AG08396 (cell line): ENCODE data around the gene CNR2.
A peak's percentile ranks its signal among the peaks of the same experiment; 100 is the strongest.
"Not testable (repeated sequence)": the region's sequence is repeated elsewhere in the genome, so short reads cannot be mapped to it uniquely, and the experiment has no call there.

Experiments
- DNase-seq: peaks from one replicate; pipeline ENCODE4 v3.0.0; 2012; ENCODE audit warnings: low spot score, mixed read lengths

CNR2 gene

DNA sequence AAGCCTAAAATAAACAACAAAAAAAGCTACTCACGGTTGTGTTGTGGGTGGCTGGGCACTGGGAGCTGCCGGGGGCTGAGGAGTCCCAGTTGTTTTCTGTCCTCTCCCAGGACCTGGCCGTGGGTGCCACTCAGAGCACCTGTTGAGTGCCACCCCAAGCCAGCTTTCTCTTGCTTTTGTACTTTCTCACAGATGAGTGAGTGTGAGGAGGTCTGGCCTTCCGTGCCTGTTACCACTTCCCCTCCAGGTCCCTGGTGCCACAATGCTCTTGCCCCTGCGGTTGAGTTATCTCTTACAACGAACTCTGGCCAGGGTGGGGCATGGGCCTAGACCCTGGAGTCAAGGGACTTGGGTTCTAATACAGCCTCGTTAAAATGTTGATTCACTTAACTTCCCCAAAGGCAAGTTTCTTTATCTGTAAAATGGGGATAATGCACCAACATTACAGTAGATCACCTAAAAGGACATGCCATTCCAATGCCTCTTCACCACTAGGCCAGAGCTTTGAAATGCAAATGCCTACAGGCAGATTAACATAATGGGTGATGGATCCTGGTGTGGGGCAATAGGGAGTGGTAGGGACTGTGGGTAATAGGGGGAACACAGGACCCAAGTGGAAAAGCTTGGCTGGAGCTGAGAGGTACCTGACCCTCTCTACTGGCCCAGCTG is at the start of gene CNR2:
CNR2 (minus strand) TSS at position 151 of the 669 bp plus-strand sequence. CDS start 37,745 bp downstream, outside the sequence.
- DNase-seq = no peak

DNA sequence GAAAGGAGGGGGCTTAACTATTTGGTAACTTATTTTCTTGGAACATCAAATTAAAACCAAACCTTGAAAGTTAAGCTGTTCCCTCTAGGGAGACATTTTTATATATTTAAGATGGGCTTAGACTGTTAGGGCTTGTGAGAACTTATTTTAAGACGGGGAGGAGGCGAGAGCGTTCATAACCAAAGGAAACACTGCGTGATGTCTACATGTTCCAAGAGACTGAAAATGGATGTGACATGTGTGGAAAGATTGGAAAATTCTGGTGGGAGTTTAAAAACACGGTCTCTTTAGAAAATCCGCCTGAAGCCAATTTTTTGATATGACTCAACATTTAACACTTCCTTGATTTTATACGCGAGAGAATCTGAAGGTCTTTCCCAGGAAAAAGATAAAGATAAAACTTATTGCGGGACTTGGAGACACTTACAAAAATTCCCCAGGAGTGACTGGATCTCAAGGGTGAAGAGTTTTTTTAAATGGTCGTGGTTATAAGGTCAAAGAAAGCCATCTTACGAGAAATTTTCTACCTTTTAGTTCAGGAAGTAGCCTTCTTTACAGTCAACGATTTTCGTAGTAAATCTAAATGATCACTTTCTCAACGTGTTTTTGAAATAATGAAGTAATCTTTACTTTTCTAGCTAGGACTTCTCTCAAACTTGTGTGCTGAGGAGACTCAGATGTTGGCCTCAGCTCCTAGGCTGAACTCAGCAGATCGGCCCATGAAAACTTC is 47.3 kb upstream of the CNR2 start:
- DNase-seq = no peak

DNA sequence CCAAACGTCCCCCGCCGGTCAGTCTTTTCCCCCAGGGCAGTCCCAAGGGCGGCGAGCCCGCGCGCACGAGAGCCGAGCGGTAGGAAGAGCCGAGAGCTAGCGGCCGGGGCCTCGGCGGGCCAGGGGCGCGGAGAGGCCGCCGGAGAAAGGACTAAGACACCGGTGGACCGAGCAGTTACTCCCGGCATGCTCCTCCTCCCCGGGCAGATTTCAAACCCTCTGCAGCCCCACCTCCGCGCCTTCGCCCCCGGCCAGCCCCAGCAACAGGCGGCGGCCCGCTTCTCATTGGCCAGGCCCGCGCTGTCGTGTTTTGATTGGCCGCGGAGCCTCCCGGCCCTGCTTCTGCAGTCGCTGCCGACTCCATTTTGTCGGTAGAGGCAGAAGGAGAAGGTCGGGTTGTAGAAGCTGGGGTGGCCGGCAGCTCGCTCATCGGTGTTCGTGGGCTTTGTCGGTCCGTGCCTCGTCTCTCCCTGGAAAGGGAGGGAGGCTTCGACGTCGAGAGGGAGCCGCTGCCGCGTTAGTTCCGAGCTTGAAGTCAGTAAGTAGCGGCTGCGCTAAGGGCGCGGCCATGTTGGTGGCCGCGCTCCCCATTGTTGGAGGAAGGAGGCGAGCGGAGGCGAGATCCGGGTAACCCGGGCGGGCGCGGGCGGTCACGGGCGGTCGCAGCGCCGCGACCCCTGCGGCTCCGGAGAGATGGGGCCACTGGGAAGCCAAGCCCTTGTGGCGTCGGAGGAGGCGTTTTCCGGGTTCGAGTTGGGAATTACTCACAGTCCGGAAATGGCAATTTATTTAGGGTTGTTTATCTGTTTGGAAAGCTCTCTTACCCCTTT is 46.5 kb upstream of the CNR2 start, which contains the start of gene PNRC2:
PNRC2 (plus strand) TSS at position 368 of the 830 bp plus-strand sequence. CDS start 1,630 bp downstream, outside the sequence.
- DNase-seq = peak; percentile 99

DNA sequence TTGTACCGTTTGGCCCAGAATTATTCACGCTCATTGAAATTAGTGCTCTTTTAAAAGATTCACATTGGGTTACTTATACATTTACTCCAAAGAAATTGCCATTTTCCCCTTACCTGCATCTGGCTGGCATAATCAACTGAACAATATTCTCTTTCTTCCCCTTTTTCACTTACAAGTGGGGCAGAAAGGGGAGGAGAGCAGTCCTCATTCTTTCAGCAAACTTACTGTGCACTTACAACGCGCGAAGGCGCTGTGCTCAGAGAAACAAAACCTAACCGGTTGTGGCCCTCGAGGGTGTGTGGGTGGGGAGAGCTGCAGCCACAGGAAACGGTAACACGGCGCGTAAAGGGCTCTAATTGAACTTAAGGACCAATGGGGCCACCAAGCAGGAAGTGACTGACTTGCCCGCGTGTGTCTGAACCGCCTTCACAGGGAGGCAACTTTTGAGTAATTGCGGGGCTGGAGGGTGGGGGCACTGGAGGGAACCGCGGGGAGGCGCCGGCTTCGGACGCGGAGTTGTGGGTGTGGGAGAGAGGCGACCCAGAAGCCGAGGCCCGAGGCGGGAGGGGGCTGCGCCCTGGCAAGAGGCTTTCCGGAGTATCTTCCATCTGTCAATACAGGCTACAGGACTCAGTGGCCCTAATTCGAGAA is 45.8 kb upstream of the CNR2 start:
- DNase-seq = peak; percentile 81

DNA sequence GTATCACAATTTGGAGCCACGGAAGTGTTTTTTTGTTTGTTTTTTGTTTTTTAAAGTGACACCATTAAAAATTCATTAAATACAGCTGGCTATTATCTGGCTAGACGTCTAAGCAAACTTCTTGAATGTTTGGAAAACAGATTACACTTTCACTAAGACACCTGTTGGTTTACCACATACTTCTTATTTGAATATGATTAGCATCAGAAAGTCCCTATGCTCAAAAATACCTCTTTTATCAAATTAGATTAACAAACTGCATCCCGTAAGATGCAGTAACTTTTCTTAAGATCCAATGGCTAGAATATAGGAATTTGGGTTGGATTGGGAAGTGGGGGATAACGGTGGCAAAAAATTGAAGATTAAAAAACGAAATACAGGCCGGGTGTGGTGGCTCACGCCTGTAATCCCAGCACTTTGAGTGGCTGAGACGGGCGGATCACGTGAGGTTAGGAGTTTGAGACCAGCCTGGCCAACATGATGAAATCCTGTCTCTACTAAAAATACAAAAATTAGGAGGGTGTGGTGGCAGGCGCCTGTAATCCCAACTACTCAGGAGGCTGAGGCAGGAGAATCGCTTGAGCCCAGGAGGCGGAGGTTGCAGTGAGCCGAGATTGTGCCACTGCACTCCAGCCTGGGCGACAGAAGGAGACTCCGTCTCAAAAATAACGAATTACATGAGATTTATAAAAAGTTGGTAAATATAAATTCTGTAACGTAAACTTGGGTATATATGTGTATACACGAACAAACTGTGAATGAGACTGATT is 45.1 kb upstream of the CNR2 start:
- DNase-seq = not testable (repeated sequence)

DNA sequence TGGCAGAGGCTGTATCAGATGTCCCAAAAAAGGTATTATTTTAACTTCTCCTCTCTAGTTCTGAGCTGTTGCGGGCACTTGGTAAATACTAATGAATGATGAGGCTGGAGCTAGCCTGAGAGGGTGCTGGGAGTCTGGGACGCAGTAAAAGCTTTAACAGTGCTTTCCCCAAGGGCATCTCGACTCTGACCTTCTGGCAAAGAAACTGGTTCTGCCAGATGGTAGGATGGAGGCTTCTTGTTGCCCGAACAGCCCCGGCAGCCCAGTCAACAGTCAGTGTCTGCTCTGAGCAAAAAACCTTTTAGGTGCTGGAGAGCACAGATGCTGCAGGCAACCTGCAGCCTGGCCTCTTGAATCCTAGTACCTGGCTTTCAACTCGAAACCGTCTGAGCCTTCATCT is 43.9 kb upstream of the CNR2 start:
- DNase-seq = no peak

DNA sequence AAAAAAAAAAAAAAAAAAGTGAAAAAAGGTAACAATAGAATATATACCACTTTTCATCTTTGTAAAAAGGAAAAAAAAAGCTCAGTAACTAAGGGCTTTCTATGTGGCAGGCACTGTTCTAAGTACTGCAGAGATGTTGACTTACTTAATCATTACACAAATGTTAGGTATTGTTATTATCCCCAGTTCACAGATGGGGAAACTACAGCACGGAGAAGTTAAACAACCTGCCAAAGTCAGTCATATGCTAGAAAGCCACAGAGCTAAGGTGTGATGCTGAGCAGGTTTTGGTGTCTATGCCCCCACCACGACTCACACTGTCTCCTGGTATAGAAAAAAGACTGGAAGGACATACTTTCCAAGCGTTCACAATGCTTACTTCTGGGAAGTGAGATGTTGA is 39.9 kb upstream of the CNR2 start:
- no peak for DNase-seq

DNA sequence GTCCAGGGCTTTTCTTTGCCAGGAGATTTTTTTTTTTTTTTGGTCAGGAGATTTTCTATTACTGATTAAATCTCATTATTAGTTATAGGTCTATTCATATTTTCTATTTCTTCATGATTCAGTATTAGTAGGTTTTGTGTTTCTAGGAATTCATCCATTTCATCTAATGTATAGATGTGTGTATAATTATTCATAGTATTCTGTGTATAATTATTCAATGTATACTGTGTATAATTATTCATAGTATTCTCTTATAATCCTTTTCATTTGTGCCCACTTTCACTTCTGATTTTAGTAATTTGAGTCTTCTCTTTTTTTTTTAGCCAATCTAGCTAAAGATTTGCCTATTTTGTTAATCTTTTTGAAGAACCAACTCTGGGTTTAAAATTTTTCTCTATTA is 34.2 kb upstream of the CNR2 start:
- no peak for DNase-seq

DNA sequence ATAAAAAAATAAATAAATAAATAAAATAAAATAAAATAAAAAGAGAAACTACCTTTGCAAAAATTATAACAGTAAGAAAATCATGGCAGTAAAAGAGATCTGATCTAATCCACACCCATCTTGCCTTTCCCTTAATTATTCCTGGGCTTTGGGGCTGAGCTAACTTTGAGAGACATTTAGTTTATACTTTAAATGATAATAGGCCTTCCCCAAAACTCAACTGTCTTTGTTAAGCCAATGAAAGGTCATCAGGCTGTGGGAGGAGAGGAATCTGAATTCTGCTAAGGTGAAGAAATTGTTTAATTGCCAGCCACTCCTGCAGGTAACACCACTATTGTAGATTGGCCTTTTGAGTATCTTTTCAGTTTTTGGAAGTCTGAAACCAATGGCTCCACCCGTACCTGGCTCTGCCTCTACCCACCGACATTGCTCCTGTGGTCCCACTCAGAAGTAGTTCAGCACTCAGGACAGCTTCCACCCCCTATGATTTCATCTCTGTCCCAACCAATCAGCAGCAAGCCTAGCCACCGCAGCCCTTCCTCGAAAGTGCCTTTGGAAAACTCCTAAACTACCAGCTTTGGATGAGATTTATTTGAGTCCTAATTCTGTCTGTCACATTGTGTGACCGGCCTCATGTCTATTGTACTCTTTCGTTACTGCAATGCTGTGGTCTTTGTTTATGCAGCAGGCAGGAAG is 23.5 kb upstream of the CNR2 start:
- peak; percentile 37 for DNase-seq

DNA sequence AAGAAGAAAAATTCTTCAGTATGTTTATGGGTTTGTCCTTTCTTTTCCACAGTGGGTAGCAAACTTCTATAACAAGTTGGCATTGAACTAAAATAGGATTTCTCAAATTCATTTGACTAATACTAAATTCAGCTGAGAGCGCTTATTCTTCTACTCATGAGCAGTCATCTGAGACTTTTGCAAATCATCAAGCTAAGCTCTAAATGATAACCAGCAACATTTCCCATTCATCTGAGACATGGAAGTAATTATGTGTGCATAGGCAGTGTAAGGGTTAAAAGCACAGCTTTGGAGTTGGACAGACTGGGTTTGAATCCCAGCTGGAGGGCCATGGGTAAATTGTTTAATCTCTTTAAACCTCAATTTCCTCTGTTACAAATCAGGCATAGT is 18.3 kb upstream of the CNR2 start:
- no peak for DNase-seq

DNA sequence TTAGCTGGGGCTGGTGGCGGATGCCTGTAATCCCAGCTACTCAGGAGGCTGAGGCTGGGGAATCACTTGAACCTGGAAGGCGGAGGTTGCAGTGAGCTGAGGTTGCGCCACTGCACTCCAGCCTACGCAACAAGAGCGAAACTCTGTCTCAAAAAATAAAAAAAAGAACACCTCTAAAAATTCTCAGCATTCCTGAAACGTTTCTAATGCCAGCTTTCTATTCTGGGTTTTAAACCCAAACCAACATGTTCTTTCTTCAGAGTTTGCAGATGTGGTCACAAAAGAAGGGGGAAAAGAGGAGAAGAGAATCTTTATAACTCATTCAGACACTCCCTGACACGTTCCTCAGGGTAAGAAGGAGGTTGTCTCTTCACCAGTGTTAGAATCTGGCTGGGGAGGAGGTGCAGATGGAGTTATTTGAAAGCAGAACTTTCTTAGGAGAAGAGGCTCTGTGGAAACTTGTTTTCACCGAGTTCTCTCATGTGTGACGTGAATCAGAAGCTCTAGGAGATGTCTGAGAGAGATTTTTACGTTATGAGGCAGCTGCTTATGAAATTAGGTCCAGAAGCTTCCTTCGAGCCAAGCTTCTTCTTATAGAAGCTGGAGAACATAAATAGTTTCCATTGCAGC is 17.8 kb upstream of the CNR2 start:
- peak; percentile 57 for DNase-seq

DNA sequence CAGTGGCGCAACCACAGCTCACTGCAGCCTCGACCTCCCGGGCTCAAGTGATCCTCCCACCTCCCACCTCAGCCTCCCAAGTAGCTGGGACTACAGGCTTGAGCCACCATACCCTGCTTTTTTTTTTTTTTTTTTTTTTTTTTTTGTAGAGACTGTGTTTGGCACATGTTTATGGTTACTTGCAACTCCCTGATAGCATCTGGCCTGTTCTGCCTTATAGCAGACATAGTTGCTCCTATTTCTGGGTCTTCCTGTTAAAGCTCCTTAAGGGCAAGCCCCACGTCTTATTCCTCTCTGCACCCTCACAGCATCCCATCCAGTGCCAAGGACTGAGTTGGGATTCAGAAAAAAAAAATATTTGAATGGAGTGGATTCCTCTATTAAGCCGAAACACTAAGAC is 17.1 kb upstream of the CNR2 start:
- no peak for DNase-seq

DNA sequence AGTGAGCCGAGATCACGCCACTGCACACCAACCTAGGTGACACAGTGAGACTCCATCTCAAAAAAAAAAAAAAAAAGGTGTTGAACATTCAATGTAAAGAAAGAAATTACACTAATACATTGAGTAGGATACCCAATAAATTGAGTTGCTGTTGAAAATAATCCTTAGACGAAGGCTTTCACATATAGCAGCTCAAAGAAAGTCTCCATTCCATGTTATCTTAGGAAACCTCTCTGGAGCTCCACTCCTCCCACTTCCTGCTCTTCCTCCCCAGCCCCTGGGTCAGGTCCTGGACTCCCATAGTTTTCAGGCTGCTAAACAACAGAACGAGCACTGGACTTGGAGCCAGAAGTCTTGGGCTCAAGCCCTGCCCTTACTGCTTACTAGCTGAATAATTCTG is 15.6 kb upstream of the CNR2 start:
- DNase-seq = no peak

DNA sequence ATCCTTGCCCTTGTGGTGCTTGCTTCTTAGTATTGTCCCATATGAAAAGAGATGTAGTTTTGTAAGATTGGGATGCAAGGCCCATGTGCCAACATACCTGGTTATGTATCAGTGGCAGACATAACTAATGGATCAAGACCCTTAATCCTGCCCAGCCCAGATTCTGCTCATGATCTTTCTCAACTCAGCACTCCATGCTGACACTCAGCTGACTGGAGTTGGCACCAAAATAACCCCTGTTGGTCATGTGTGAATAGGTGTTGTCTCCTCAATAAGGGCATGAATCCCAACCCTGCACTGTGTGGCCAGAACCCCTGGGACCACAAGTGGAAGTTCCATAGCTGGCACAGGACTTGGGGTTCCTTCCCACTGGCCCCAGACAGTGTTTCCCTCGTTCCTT is 13.9 kb upstream of the CNR2 start:
- DNase-seq = no peak

DNA sequence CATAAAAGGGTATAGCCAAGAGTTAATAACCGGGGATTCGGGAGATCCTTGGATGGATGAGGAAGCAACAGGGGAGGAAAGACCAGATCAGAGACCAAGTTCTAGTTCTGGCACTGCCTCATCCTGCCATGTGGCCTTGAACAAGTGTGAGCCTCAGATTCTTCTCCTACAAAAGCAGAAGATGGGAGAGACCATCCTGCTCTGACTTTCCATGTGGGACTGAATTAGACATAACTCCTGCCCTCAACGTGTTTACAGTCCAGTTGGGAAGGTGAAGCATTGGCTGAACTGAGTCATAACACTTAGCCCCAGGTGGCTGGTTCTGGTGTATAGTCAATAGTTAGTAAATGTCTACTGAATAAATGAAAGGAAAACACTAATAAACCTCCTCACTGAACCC is 12.1 kb upstream of the CNR2 start:
- no peak for DNase-seq

DNA sequence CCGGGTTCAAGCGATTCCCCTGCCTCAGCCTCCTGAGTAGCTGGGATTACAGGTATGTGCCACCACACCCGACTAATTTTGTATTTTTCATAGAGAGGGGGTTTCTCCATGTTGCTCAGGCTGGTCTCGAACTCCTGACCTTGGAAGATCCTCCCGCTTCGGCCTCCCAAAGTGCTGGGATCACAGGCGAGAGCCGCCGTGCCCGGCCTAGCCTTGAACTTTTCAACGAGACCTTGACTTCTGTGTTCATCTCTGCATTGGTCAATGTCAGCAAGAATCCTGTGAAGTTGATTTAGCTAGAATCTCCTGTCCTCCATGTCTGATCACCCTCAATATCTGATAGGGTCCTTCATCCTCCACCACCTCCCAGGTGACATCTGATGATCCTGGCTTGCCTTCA is 11.4 kb upstream of the CNR2 start:
- no peak for DNase-seq

DNA sequence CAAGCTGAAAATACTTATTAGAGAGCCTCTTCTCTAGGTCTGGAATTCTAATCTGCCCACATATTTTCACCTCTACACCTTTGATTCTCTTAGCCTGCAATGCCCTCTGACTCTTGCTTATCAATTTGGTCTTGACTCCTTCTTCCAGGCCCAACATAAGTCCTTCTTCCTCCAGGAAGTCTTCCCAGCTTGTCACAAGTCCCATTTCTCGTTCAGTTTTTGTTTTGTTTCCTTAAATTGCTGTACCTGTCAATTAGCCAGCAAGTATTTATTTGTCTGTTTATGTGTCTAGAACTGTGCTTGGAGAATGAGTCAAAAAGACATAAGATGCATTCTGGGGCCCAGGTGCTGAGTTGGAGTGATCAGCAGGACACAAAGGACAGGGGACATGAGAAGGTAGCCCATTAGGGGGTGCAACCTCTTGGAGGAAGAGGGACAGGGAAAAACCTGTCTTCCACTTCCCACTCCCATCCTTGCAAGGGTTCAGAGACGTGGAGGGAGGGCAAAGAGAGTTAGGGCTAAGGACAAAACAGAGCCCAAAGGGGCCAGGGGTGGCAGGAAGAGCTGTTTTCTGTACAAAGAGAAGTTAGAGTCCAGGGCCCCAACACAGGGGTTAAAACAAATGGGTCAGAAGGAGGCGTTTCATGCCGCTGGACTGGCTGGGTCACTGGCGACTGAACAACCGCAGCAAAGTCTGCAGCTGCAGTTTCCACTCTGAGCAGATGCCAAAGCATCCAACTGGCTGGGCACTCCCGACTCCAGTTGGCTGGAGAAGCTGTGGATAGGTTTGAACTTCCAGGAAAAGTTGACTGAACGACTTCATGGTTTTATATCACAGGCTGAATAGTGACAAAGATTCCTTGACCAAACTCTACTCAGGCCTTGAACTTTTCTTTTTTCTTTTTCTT is 10.7 kb upstream of the CNR2 start:
- DNase-seq = peak; percentile 36

DNA sequence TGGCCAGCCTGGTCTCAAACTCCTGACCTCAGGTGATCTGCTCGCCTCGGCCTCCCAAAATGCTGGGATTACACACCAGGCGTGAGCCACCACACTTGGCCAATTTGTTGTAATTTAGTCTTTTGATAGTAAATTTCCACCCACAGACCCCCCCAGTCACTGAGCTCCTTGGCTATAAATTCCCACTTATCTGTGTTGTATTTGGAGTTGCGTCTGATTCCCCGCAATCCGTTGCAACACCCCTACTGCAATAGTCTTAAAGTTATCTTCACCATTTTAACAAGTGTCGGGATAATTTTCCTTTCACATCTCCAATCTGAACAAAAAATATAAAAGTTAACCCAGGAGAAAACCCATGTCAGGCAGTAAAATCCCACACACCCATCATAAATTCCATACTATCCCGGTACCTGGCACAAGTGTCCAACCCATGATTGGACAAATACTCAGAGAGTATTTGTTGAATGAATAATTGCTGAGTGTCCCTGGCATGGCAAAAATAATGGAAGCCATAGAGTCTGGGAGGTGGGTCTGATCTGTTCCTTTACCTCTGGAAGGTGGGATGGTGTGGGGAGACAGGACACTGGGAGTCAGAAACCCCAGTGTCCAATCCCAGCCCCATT is 9.3 kb upstream of the CNR2 start:
- DNase-seq = no peak
